Measurements from ENCODE around the gene PRR3. TPM values are rescaled to one million over a fixed set of nuclear protein-coding genes. Genes with fewer than 3 reads are reported as not detected.

The PRR3 gene
- total RNA-seq, 1 donor from 2014 or later = 11.0 TPM

DNA sequence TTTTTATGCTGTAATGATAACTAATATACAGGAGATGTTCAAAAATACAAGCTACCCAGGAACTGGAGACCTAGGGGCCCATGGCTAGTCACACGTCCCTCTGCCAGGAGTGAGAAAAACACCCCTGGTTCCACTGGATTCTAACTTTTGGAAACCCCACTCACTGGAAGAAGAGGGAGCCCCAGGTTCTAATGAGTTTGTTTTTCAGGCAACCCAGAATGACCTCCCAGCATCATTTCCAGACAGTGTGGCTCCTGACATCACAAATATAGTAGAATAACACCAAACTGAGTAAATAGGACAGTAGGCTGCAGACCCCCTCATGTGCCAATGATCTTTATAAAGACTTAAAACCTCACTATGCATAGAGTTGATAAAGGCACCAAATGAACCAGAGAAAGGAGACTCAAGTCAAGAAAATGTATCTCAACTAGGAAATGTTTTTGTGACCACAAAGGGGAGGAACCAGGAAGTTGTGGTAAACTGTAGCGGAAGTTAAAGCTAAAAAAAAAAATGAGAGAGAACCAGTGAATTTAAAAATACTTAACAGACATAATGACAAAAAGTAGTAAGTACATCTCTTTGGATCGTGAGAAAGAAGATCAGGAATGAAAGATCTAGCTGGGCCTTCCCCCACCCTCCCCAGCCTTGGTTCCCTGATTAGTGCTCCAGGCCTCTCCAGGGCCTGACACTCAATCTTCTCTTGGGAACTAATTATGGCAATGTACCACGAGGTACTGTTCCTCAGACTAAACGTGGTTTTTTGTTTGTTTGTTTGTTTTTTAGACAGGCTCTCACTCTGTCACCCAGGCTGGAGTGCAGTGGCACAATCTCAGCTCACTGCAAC, 48.0 kb upstream of the PRR3 start:
- TF ChIP-seq, protein P1, sequence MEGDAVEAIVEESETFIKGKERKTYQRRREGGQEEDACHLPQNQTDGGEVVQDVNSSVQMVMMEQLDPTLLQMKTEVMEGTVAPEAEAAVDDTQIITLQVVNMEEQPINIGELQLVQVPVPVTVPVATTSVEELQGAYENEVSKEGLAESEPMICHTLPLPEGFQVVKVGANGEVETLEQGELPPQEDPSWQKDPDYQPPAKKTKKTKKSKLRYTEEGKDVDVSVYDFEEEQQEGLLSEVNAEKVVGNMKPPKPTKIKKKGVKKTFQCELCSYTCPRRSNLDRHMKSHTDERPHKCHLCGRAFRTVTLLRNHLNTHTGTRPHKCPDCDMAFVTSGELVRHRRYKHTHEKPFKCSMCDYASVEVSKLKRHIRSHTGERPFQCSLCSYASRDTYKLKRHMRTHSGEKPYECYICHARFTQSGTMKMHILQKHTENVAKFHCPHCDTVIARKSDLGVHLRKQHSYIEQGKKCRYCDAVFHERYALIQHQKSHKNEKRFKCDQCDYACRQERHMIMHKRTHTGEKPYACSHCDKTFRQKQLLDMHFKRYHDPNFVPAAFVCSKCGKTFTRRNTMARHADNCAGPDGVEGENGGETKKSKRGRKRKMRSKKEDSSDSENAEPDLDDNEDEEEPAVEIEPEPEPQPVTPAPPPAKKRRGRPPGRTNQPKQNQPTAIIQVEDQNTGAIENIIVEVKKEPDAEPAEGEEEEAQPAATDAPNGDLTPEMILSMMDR (IDR thresholded peaks at IDR 0.05; ENCODE audit: insufficient read depth, low read depth, low read length) = no peak
- no peak for TF ChIP-seq EZH2 (IDR thresholded peaks at IDR 0.05; ENCODE audit: insufficient read depth, low read length)
- peaks cover 4% of the 10 kb centered on the region for H3K27me3 Mint-ChIP-seq (ENCODE audit: low read depth, unreplicated experiment)
- peak overlapping the region; percentile 28 for H3K4me2 ChIP-seq (ENCODE audit: low read length)
- FAIRE-seq (no peak), DNase-seq (ENCODE audit: low read depth) (no peak)
- H3K27me3 ChIP-seq (ENCODE audit: insufficient read depth, low read length) = no peaks in the 10 kb centered on the region
- no peak overlapping the region for H3K4me3 ChIP-seq (ENCODE audit: insufficient read depth, low read depth, low read length)
- H3K9ac ChIP-seq (ENCODE audit: low read length) = no peak overlapping the region
- no peak overlapping the region for H3K27ac Mint-ChIP-seq (ENCODE audit: unreplicated experiment)
- no peak overlapping the region for H3K27ac ChIP-seq (ENCODE audit: low read depth, low read length)
- H3K4me1 Mint-ChIP-seq (ENCODE audit: low read depth, unreplicated experiment) = peaks cover 9% of the 10 kb centered on the region
- H3K4me1 ChIP-seq (ENCODE audit: insufficient read depth, low read length) = no peaks in the 10 kb centered on the region
- H2AFZ ChIP-seq (ENCODE audit: low read depth, low read length) = peak overlapping the region; percentile 9
- no peaks in the 10 kb centered on the region for H3K9me3 ChIP-seq (ENCODE audit: insufficient read depth, low read depth, low read length)
- no peak overlapping the region for H3K4me3 Mint-ChIP-seq (ENCODE audit: unreplicated experiment)
- no peaks in the 10 kb centered on the region for H3K9me3 Mint-ChIP-seq (ENCODE audit: unreplicated experiment)
- no peaks in the 10 kb centered on the region for H3K79me2 ChIP-seq (ENCODE audit: insufficient read depth, low read length)
- H3K36me3 ChIP-seq (ENCODE audit: insufficient read depth, low read length) = no peaks in the 10 kb centered on the region
- no peaks in the 10 kb centered on the region for H3K36me3 Mint-ChIP-seq (ENCODE audit: low read depth, unreplicated experiment)
- no peaks in the 10 kb centered on the region for H4K20me1 ChIP-seq (ENCODE audit: insufficient read depth, low read length)

DNA sequence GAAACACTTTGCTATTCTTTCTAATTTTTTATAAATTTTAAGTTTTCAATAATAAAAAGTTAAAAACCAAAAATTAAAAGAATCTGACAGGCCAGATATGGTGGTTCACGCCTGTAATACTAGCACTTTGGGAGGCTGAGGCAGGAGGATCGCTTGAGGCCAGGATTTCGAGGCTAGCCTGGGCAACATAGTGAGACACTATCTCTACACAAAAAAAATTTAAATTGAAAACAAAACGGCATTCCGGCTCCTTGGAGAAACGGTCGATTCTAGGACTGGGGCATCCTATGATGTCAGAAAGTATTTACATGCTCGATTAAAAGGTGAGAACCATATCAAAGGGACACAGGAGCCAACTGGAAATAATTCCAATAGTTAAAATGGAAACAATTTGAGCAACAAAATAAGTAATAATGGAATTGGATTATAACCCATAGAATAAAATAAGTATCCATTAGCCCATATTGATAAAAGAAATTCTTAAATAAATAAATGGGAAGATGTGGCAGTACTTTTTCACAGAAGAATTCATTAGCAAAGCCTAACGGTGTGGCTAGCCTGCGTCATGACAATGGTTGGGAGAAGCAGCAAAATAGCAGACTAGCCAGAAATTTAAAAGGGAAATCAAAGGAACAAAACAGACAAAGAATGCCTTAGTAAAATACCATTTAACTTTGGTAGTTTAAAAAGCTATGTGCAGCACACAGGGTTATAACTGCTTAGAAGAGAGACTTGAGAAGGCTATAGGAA, 46.5 kb upstream of the PRR3 start:
- Histone ChIP-seq H4K20me1 (ENCODE audit: insufficient read depth, low read length) (no peaks in the 10 kb centered on the region), H3K79me2 (ENCODE audit: insufficient read depth, low read length) (no peaks in the 10 kb centered on the region), H3K27me3 (ENCODE audit: insufficient read depth, low read length) (no peaks in the 10 kb centered on the region), H3K27ac (ENCODE audit: low read depth, low read length) (no peak overlapping the region), H3K4me2 (ENCODE audit: low read length) (no peak overlapping the region), H3K4me3 (ENCODE audit: insufficient read depth, low read depth, low read length) (no peak overlapping the region), H3K4me1 (ENCODE audit: insufficient read depth, low read length) (no peaks in the 10 kb centered on the region), H3K9me3 (ENCODE audit: insufficient read depth, low read depth, low read length) (no peaks in the 10 kb centered on the region), H2AFZ (ENCODE audit: low read depth, low read length) (no peak overlapping the region), H3K36me3 (ENCODE audit: insufficient read depth, low read length) (no peaks in the 10 kb centered on the region), H3K9ac (ENCODE audit: low read length) (no peak overlapping the region)
- H3K4me3 Mint-ChIP-seq (ENCODE audit: unreplicated experiment) = no peak overlapping the region
- FAIRE-seq (no peak), DNase-seq (ENCODE audit: low read depth) (no peak)
- peaks cover 9% of the 10 kb centered on the region for H3K4me1 Mint-ChIP-seq (ENCODE audit: low read depth, unreplicated experiment)
- no peaks in the 10 kb centered on the region for H3K36me3 Mint-ChIP-seq (ENCODE audit: low read depth, unreplicated experiment)
- TF ChIP-seq, protein P1 (IDR thresholded peaks at IDR 0.05; ENCODE audit: insufficient read depth, low read depth, low read length) = no peak
- no peak for TF ChIP-seq EZH2 (IDR thresholded peaks at IDR 0.05; ENCODE audit: insufficient read depth, low read length)
- H3K9me3 Mint-ChIP-seq (ENCODE audit: unreplicated experiment) = no peaks in the 10 kb centered on the region
- H3K27ac Mint-ChIP-seq (ENCODE audit: unreplicated experiment) = no peak overlapping the region
- peaks cover 8% of the 10 kb centered on the region for H3K27me3 Mint-ChIP-seq (ENCODE audit: low read depth, unreplicated experiment)

Measured in astrocyte (in vitro differentiated cells and primary cell).